COLO668 (cell line): ENCODE measurements around the gene THEM4.
"Not testable (repeated sequence)": the region's sequence is repeated elsewhere in the genome, so short reads cannot be mapped to it uniquely, and the experiment has no call there.

Source experiments
- DNase-seq: peaks from one replicate; lab custom pipeline; 2025; ENCODE audit not compliant: unreplicated experiment; lab: John Stamatoyannopoulos, UW

THEM4 gene

DNA sequence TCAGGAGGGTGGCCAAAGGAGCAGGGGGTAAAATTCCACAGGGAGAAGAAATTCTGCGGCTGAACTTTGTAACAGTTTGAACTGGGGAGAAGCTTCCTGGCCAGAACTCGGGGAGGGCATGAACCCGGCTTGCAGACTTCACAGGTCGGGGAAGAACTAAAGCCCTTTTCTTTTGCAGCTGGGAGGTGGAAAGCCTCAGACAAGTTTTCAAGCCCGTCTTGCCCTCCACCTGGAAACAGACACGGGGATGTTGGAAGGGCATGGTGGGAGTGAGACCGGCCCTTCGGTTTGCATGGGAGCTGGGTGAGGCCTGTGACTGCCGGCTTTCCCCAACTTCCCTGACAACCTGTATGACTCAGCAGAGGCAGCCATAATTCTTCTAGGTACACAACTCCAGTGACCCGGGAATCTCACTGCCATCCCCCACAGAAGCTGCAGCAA is 11.3 kb downstream of the THEM4 start:
- no peak for DNase-seq

DNA sequence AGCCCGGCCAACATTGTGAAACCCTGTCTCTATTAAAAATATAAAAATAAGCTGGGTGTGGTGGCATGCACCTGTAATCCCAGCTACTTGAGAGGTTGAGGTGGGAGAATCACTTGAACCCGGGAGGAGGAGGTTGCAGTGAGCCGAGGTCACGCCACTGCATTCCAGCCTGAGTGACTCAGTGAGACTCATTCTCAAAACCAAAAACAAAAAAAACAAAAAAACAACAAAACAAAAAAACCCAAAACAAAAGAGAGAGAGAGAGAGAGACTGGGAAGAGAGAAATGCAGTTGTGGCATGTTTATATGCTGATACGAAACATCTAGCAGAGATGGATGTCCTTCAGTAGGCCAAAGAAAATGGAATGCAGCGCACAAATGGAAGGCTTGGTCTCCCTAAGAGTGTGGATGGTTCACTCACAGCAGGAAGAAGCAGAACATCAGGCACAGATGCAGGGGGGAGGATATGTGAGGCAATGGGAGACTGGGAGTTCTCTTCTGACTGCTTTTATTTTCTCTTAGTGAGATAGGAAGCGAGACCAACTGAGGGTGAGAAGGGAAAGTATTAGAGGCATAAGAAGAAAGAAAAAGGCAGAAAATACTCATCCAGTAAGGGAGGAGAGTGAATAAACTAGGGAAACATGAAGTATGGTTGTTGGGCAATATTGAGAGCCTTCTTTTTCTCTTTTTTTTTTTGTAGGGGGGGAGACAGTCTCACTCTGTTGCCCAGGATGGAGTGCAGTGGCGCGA is 16.0 kb downstream of the THEM4 start:
- DNase-seq, result no peak

DNA sequence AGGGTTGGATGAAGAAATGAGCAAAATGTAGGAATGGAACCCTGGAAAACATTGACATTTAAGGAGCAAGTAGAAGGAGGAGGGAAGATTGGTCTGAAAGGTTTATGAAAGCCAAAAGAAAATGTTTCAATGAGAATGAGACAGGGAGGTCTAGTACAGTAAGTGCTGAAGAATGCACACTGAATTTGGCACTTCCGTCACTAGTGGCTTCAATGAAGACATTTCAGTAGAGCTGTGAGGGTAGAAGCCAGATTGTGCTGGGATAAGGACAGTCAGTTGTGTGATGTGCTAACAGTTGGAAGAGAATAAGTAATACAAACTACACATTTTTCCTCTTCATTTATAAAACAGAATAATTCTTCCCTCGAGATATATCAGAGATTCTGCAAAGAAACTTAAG is 17.1 kb downstream of the THEM4 start:
- DNase-seq, result no peak

DNA sequence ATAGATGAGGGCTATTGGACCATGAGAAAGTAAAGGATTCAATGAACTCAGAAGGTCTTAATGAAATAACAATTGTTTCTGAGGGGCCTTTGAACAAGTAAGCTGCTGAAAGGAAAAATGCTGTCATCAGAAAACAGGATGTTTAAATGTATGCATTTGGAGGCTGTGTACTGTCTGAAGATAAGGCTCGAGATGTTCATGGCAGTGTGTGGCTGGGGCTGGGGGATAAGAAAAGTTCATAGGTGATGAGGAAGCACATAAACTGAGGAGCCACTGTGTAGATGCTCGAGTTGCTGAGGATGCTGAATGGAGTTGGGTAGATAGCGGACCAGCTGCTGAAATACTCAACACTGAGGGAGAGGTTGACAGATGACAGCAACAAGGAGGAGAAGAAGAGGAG is 17.8 kb downstream of the THEM4 start:
- DNase-seq, result no peak

DNA sequence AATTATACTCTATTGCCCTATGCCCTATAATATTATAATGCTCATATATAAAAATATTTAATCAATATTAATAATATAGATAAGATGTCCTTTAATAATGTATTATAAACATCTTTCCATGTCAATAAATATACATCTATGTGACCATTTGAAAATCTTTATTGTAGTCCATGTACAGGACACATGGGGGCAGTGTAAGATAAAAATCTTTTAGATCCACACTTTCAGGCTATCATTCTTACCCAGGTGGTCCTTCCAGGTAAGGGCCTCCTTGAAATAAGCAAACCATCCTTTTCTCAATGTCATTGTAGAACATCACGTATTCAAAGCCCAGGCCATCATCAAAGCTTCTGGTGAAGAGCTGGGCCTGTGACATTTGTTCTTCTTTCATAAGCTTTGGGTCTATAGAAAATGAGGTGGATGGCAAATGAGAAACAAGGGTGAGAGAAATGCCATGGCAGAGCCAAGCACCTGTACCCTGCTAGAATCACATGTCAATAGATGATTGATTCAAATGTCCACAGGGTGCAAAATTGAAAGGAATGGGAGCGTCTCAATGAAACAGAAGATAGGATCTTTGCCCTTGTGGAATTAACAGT is 20.2 kb downstream of the THEM4 start:
- no peak for DNase-seq

DNA sequence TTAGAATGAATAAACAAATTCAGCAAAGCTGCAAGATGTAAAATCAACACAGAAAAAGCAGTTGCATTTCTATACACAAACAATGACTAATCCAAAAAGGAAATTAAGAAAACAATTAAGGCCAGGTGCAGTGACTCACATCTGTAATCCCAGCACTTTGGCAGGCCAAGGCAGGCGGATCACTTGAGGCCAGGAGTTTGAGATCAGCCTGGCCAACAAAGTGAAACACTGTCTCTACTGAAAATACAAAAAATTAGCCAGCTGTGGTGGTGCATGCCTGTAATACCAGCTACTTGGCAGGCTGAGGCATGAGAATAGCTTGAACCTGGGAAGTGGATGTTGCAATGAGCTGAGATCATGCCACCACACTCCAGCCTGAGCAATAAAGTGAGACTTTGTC is 22.3 kb downstream of the THEM4 start:
- no peak for DNase-seq

DNA sequence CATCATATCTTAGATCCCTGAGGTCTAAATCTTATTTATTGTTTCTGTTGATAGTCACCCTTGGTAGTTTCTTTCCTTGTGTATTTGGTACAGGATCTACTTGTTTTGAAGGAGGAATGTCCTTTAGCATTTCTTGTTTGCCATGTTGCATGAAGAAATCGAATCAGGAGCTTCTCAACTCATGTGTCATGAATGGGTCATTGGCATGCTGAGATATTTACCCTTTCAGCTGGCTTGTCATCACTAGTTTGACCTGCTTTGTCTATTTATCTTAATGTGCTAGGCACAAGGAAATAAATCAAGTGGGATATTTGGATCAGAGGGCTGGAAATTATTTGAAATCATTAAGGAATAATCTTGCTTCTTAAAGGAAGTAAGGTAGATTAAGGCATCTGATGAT is 23.8 kb downstream of the THEM4 start:
- no peak for DNase-seq

DNA sequence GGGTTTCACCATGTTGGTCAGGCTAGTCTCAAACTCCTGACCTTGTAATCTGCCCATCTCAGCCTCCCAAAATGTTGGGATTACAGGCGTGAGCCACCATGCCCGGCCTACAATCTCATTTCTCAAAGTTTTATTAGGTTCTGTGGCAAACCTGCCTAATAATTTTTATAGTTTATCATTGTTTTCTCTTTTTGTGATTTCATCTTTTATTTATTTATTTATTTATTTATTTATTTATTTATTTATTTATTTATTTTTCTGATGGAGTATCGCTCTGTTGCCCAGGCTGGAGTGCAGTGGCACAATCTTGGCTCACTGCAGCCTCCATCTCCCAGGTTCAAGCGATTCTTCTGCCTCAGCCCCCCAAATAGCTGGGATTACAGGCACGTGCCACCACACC is 24.4 kb downstream of the THEM4 start:
- DNase-seq, result not testable (repeated sequence)

DNA sequence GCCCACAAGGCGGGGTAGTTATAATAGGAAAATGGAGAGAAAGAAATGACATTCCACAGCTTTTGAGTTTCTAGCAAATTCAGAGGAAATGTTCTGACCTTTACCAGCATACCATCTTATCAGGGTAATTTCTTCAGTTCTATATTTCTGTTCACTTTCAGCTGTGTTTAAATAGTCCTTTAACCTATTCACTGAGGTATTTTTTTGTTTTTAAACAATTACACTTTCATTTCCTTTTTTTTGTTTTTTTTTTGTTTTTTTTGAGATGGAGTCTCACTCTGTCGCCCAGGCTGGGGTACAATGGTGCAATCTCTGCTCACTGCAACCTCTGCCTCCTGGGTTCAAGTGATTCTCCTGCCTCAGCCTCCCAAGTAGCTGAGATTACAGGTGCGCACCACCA is 24.9 kb downstream of the THEM4 start:
- not testable (repeated sequence) for DNase-seq

DNA sequence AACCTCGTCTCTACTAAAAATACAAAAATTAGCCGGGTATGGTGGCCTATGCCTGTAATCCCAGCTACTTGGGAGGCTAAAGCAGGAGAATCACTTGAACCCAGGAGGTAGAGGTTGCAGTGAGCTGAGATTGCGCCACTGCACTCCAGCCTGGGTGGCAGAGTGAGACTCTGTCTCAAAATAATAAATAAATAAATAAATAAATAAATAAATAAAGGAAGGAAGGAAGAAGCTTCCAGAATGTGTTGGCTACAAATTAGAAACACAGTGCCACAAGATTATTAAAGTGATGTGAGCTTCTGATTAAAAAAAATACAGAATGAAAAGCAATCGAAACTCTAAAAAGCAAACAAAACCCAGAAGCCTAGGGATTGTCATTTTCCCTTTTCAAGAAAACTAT is 25.4 kb downstream of the THEM4 start:
- DNase-seq, result not testable (repeated sequence)

DNA sequence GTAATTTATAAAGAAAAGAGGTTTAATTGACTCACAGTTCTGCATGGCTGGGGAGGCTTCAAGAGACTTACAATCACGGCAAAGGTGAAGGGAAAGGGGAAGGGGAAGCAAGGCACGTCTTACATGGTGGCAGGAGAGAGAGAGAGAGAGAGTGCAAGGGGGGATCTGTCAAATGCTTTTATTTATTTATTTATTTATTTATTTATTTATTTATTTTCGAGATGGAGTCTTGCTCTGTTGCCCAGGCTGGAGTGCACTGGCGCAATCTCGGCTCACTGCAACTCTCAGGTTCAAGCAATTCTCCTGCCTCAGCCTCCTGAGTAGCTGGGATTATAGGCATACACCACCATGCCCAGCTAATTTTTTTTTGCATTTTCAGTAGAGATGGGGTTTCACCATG is 26.4 kb downstream of the THEM4 start:
- DNase-seq, result not testable (repeated sequence)

DNA sequence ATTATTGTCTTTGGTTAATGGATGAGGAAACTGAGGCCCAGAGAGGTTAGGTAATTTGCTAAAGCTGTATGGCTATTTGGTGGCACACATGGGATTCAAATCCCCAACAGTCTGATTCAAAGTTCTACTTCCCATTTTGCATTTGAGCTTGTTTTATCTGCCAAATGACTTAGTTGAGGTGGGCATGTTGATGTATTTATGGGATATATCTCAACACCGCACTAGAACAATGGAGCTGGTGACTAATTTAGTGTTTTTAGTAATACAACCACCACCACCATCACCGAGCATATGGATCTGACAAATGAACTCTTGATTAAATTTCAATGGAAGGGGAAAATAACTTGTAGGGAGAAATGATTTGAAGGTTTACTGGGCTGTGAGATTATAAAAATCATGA is 26.8 kb downstream of the THEM4 start:
- DNase-seq, result no peak

DNA sequence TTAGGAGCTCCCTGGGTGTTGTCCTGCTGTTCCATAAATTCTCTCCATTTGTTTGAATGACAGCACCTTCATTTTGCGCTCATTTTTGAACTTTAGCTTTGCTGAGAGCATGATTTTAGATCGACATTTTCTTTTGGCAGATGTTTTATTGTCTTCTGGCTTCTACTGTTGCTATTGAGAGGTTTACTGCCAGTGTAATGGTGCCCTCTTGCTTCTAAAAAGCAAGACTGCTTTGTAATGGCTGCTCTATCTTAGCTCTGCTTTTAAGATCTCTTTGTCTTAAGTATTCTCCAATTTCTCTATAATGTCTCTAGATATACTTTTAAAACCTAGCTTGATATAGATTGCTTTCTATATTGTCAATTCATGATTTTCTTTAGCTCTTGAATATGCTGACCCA is 27.8 kb downstream of the THEM4 start:
- no peak for DNase-seq

DNA sequence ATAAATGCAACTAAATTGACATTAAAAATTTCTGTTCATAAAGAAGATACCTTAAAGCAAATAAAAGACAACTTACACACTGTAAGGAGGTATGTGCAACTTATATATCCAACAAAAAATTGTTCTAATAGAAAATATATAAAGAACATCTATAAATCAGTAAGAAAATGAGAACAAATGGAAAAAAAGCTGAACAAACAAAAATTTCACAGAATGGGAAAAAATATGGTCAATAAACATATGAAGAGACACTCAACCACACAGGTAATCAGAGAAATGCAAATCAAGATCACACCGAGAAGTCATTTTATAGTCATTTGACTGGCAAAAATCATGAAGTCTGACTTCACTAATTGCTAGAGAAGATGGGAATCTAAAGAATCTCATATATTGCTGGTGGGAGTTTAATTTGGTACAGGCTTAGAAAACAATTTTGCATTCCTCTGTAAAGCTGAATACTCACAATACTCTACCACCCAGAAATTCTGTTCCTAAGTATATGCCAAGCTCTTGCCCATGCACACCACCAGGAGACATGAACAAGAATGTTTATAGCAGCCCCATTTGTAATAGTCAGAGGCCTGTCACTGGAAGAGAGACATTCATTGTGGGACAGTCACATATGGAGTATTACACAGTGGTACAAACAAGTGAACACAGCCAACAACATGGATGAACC is 33.8 kb downstream of the THEM4 start:
- no peak for DNase-seq

DNA sequence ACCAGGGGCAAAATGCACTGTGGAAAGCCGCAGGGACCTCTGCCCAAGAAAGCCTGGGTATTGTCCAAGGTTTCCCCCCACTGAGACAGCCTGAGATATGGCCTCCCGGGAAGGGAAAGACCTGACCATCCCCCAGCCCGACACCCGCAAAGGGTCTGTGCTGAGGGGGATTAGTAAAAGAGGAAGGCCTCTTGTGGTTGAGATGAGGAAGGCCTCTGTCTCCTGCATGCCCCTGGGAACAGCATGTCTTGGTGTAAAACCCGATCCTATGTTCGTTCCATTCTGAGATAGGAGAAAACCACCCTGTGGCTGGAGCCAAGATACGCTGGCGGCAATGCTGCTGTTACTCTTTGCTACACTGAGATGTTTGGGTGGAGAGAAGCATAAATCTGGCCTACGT is 36.5 kb downstream of the THEM4 start:
- DNase-seq, result not testable (repeated sequence)

DNA sequence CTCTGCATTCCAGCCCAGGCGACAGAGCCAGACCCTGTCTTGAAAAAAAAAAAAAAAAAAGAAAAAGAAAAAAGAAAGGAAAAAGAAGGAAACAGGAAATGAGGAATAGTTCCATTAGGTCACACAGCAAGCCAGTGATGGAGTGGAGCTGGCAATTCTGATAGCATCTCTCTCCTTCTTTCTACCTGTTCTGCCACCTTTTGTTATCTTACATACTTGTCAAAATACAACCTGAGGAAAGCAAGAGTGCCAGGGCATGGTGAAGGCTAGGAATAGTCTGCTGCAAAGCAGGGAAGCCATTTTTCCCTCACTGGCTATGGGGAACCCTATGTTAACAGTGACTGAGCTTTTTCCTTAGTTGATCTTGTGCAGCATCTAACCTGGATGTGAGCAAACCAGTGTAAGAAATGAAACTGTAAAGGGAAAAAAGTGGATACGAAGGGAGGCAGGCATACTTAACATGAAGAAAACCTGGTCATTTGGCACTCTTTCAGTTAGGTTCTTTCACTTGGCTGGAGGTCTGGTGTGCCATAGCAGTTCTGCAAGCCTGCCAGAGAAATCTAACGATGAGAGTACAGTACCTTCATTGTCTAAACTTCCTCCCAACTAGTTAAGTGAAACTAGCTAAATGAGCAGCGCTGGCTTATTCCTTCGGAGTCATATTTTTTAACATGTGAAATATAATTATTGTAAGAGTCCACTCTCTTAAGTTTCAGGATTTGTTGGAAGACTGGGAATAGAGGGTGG is 37.9 kb downstream of the THEM4 start:
- DNase-seq, result no peak

DNA sequence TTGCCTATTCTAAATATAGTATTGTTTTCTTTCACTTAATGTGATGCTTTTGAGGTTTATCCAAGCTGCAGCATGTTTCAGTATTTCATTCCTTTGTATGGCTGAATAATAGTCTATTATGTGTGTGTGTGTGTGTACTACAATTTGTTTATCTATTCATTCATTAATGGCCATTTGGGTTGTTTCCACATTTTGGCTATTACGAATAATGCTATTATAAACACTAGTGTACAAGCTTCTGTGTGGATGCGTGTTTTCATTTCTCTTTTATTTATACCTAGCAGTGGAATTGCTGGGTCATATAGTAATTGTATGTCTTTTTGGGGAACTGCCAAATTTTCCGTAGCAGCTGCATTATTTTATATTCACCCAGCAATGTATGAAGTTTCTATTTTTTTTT is 40.8 kb downstream of the THEM4 start:
- no peak for DNase-seq

DNA sequence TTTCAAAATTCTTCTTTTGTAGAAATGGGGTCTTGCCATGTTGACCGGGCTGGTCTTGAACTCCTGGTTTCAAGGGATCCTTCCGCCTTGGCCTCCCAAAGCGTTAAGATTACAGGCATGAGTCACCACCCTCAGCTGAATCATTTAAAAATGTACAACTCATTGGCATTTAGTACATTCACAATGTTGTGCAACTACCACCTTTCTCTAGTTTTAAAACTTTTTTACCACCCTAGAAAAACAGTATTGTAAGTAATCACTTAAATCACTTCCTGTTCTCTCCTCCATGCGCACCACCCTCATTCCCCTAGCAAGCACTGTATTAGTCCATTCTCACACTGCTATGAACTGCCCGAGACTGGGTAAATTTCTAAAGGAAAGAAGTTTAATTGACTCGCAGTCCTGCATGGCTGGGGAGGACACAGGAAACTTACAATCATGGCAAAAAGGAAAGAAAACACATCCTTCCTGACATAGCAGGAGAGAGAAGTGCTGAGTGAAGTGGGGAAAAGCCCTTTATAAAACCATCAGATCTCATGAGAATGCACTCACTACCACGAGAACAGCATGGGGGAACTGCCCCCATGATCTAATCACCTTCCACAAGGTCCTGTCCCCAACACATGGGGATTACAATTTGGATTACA is 41.4 kb downstream of the THEM4 start:
- no peak for DNase-seq

DNA sequence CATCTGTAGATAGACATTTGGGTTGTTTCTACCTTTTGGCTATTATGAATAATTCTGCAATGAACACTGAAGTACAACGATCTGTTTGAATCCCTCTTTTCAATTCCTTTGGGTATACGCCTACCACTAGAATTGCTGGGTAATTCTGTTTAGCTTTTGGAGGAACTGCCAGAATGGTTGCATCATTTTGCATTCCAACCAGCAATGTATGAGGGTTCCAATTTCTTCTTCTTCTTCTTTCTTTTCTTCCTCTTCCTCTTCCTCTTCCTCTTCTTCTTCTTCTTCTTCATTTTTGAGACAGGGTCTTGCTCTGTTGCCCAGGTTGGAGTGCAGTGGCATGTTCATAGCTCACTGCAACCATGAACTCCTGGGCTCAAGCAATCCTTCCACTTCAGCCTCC is 42.0 kb downstream of the THEM4 start:
- DNase-seq, result no peak

DNA sequence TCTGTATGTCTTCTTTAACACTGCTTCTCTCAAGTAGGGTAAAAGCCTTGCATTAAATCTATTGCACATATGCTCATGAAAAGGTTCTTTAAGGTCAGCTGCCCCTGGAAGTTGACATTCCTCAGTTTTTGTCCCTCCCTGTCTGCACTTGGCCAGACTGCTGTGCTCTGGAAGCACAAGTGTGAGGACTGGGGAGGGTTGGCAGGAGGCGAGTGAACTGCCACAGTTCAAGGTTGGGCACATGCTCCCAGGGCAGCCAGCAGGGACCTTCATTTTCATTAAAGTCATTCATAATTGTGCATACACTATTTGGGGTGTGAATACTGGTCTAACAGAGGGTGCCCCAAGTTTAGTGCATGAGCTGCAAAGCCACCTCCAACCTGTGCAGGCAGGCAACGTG is 44.9 kb downstream of the THEM4 start:
- DNase-seq, result no peak

DNA sequence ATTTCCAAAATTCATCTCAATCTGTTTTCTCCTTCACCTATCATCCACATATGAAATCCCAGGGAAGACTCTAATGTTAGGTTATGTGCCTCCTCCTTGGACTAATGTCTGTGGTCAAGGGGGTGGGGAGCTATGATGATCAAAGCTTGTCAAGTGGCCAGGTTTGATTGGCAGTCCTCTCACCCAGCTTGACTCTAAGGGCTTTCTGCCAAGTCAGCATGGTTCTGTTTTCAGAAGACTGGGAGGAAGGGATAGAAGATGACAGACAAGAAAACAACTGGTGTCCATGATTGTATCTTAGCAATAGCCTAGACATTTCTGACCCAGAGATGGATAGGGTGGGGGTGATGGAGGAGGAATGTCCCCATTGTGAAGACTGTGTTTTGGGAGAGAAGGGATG is 46.7 kb downstream of the THEM4 start:
- DNase-seq, result no peak
